Mesothelial cell of epicardium (in vitro differentiated cells): ENCODE data around the gene EHMT1. TPM values are rescaled to one million over a fixed set of nuclear protein-coding genes. Genes with fewer than 3 reads are reported as not detected.

ENCODE experiments used
- DNase-seq, 2 experiments: peaks; one replicate each; pipeline ENCODE4 v3.0.0; 2021; ENCODE audit warnings: low spot score in 2 of 2; ENCODE audit not compliant: unreplicated experiment in 2 of 2
- H3K27ac Mint-ChIP-seq: 2 replicates; pipeline ENCODE4 v1.8.0; 2021; ENCODE audit warnings: mixed read lengths
- H3K27me3 Mint-ChIP-seq: 2 replicates; pipeline ENCODE4 v1.8.0; 2021; ENCODE audit warnings: low read depth, mixed read lengths
- H3K36me3 Mint-ChIP-seq: 2 replicates; pipeline ENCODE4 v1.8.0; 2021; ENCODE audit warnings: mixed read lengths
- H3K4me1 Mint-ChIP-seq: 2 replicates; pipeline ENCODE4 v1.8.0; 2021; ENCODE audit warnings: mixed read lengths
- H3K4me3 Mint-ChIP-seq: 2 replicates; pipeline ENCODE4 v1.8.0; 2021; ENCODE audit warnings: mild to moderate bottlenecking, moderate library complexity, mixed read lengths
- H3K9me3 Mint-ChIP-seq: 2 replicates; pipeline ENCODE4 v1.8.0; 2021; ENCODE audit warnings: mixed read lengths
- CTCF ChIP-seq: fragments of 200-600 bp; sonication (generic); IDR thresholded peaks from one replicate; pipeline ENCODE4 v1.5.0; 2021; ENCODE audit warnings: antibody characterized with exemption; ENCODE audit not compliant: unreplicated experiment
- total RNA-seq: library from RNA; stranded (reverse); gene quantifications from 3 replicates; pipeline ENCODE4 v1.2.1, GENCODE V29; 2021

EHMT1 gene
- total RNA-seq, 1 donor from 2014 or later: 147 TPM

DNA sequence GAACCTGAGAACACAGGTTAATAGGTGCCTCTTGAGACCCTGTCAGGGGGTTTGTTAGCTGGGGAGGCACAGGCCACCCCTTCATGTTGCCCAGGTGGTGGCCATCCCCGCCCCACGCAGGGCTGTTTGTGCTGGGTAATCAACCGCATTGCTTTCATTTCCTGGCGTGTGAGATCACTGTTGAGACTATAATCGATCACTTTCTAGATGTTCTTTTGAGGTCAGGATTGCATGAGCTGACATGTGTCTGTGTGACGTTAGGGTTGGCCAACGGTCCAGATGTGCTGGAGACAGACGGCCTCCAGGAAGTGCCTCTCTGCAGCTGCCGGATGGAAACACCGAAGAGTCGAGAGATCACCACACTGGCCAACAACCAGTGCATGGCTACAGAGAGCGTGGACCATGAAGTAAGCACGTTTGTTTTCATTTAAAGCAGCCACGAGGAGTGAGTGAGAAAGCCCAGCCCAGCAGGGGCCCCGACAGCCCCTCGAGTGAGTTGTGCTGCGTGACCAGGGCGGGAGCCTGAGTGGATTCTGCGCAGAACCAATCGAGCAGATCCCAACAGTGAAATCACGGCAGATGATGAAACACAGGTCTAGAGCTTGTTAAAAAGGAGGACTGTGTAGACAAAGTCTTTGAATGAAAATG is 143.7 kb downstream of the EHMT1 start:
- Mint-ChIP-seq H3K36me3 (peaks cover 64% of the 10 kb centered on the region), H3K4me1 (no peaks in the 10 kb centered on the region), H3K4me3 (no peak overlapping the region), H3K27me3 (no peaks in the 10 kb centered on the region), H3K27ac (no peak overlapping the region), H3K9me3 (no peaks in the 10 kb centered on the region)
- no peak for DNase-seq
- TF ChIP-seq CTCF: no peak

DNA sequence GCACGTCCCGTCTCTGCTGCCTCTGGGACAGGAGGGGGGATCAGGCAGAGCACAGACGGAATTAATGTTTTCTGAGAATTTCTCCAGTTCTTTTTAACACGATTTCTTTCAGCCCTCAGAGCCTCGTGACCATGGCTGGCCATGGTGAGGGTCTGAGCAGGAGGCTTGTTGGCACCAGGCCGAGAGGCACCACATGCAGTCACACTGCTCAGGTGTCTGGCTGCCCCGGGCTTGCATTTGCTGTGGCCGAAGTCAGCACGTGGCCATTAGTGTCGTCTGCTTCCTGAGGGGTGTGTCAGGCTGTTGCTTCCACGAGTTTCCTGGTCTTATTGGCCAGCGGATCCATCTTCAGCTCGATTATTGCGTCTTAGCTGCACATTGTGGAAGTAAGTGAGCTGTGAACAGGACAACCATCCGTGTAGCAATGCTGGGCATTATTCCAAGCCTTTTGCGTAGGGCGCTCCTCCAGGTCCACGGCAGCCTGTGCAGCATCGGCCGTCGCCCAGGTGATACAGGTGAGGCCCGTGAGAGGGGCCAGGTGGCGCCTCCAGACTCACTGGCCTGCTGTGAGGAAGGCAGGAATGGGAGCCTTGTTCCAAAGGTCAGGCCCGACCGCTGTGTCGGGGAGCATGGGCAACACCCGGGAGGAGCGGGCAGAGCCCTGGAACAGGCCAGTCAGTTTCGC is 144.6 kb downstream of the EHMT1 start:
- Mint-ChIP-seq H3K4me1 (no peaks in the 10 kb centered on the region), H3K27ac (no peak overlapping the region), H3K9me3 (no peaks in the 10 kb centered on the region), H3K27me3 (no peaks in the 10 kb centered on the region), H3K4me3 (no peak overlapping the region), H3K36me3 (peaks cover 62% of the 10 kb centered on the region)
- DNase-seq: no peak
- TF ChIP-seq CTCF: no peak

GRCh38 chr9:137764171-137764671 is 145.4 kb downstream of the EHMT1 start:
- H3K4me3 Mint-ChIP-seq: no peak overlapping the region
- peaks cover 3% of the 10 kb centered on the region for H3K9me3 Mint-ChIP-seq
- no peaks in the 10 kb centered on the region for H3K4me1 Mint-ChIP-seq
- peaks cover 61% of the 10 kb centered on the region for H3K36me3 Mint-ChIP-seq
- DNase-seq: no peak
- H3K27me3 Mint-ChIP-seq: no peaks in the 10 kb centered on the region
- no peak overlapping the region for H3K27ac Mint-ChIP-seq
- no peak for TF ChIP-seq CTCF

- DNase-seq: no peak
Measured at GRCh38 chr9:137764981-137765380, 146.2 kb downstream of the EHMT1 start.

GRCh38 chr9:137765536-137765935 is 146.7 kb downstream of the EHMT1 start:
- H3K27me3 Mint-ChIP-seq: no peaks in the 10 kb centered on the region
- peaks cover 17% of the 10 kb centered on the region for H3K9me3 Mint-ChIP-seq
- H3K36me3 Mint-ChIP-seq: peaks cover 64% of the 10 kb centered on the region
- TF ChIP-seq CTCF: no peak
- H3K4me3 Mint-ChIP-seq: no peak overlapping the region
- no peak overlapping the region for H3K27ac Mint-ChIP-seq
- H3K4me1 Mint-ChIP-seq: no peaks in the 10 kb centered on the region
- no peak for DNase-seq

More at GRCh38 chr9:137764981-137765380, 146.2 kb downstream of the EHMT1 start:
- peaks cover 11% of the 10 kb centered on the region for H3K9me3 Mint-ChIP-seq
- H3K27ac Mint-ChIP-seq: no peak overlapping the region
- H3K27me3 Mint-ChIP-seq: no peaks in the 10 kb centered on the region
- H3K36me3 Mint-ChIP-seq: peaks cover 61% of the 10 kb centered on the region
- H3K4me3 Mint-ChIP-seq: no peak overlapping the region
- TF ChIP-seq CTCF: no peak
- no peaks in the 10 kb centered on the region for H3K4me1 Mint-ChIP-seq
